OCI-LY1 (cell line): ENCODE data around the gene POP7.

Experiments
- H2AFZ ChIP-seq: fragments of 200-600 bp; sonication (generic), shearing (Covaris generic); 2 replicates; pipeline ENCODE4 v1.6.0; 2014; ENCODE audit warnings: antibody characterized with exemption, mild to moderate bottlenecking, low read length
- H3F3A ChIP-seq: fragments of 200-600 bp; sonication (generic), shearing (Covaris generic); 2 replicates; pipeline ENCODE4 v1.6.0; 2014; ENCODE audit warnings: mild to moderate bottlenecking, antibody characterized with exemption, low read length, moderate library complexity; ENCODE audit not compliant: insufficient read depth
- H3K27ac ChIP-seq: fragments of 200-600 bp; sonication (generic); 2 replicates; pipeline ENCODE4 v1.5.1; 2014; ENCODE audit warnings: low read length, mixed run types, mild to moderate bottlenecking, low read depth; ENCODE audit not compliant: poor library complexity, severe bottlenecking
- H3K27me3 ChIP-seq: fragments of 200-600 bp; sonication (generic); 2 replicates; pipeline ENCODE4 v1.6.0; 2014; ENCODE audit warnings: antibody characterized with exemption, mild to moderate bottlenecking, low read length, moderate library complexity; ENCODE audit not compliant: insufficient read depth
- H3K36me3 ChIP-seq: fragments of 200-600 bp; sonication (generic); 2 replicates; pipeline ENCODE4 v1.6.1; 2014; ENCODE audit warnings: mild to moderate bottlenecking, antibody characterized with exemption, low read length, moderate library complexity, mixed read lengths; ENCODE audit not compliant: insufficient read depth
- H3K4me1 ChIP-seq: fragments of 200-600 bp; sonication (generic); 2 replicates; pipeline ENCODE4 v1.5.1; 2014; ENCODE audit warnings: mild to moderate bottlenecking, low read length, moderate library complexity; ENCODE audit not compliant: insufficient read depth, severe bottlenecking
- H3K4me2 ChIP-seq: fragments of 200-600 bp; sonication (generic), shearing (Covaris generic); 2 replicates; pipeline ENCODE4 v1.6.1; 2014; ENCODE audit warnings: low read length
- H3K4me3 ChIP-seq: fragments of 200-600 bp; sonication (generic); 2 replicates; pipeline ENCODE4 v1.5.1; 2014; ENCODE audit warnings: low read length, low read depth, mild to moderate bottlenecking, mixed read lengths; ENCODE audit not compliant: poor library complexity, severe bottlenecking
- H3K79me2 ChIP-seq: fragments of 200-600 bp; shearing (Covaris generic); 2 replicates; pipeline ENCODE4 v1.6.1; 2016; ENCODE audit warnings: mixed run types, low read length, mixed read lengths; ENCODE audit not compliant: insufficient read depth
- H3K9ac ChIP-seq: fragments of 200-600 bp; sonication (generic), shearing (Covaris generic); 2 replicates; pipeline ENCODE4 v1.6.1; 2014; ENCODE audit warnings: mild to moderate bottlenecking, low read length, mixed read lengths
- H3K9me2 ChIP-seq: fragments of 200-600 bp; sonication (generic), shearing (Covaris generic); 2 replicates; pipeline ENCODE4 v1.6.1; 2014; ENCODE audit warnings: low read depth, mild to moderate bottlenecking, low read length, mixed read lengths
- H3K9me3 ChIP-seq: fragments of 200-600 bp; shearing (Covaris generic); 2 replicates; pipeline ENCODE4 v1.6.1; 2014; ENCODE audit warnings: low read length, mixed read lengths
- H4K20me1 ChIP-seq: fragments of 200-600 bp; sonication (generic), shearing (Covaris generic); 2 replicates; pipeline ENCODE4 v1.6.0; 2016; ENCODE audit warnings: mild to moderate bottlenecking, low read length; ENCODE audit not compliant: insufficient read depth
- CTCF ChIP-seq: fragments of 200-600 bp; sonication (generic), shearing (Covaris generic); IDR thresholded peaks from 2 replicates; pipeline ENCODE4 v1.5.1; 2017; ENCODE audit warnings: mild to moderate bottlenecking, antibody characterized with exemption, low read length, moderate library complexity, mixed read lengths
- EZH2 ChIP-seq: fragments of 200-600 bp; sonication (generic), shearing (Covaris generic); IDR thresholded peaks from 2 replicates; pipeline ENCODE4 v1.8.0; 2017; ENCODE audit warnings: borderline replicate concordance, mixed run types, mild to moderate bottlenecking, antibody characterized with exemption, low read length, moderate library complexity, mixed read lengths

POP7 gene

GRCh38 chr7:100683659-100684533 lies 22.0 kb upstream of the POP7 start:
- H3K9me2 ChIP-seq: no peaks in the 10 kb centered on the region
- H3K4me1 ChIP-seq: no peaks in the 10 kb centered on the region
- H3K4me3 ChIP-seq: no peak overlapping the region
- H3K9me3 ChIP-seq: no peaks in the 10 kb centered on the region
- TF ChIP-seq CTCF (no peak), EZH2 (no peak)
- H3F3A ChIP-seq: no peaks in the 10 kb centered on the region
- no peak overlapping the region for H2AFZ ChIP-seq
- H3K27me3 ChIP-seq: no peaks in the 10 kb centered on the region
- no peaks in the 10 kb centered on the region for H3K79me2 ChIP-seq
- H3K36me3 ChIP-seq: peaks cover 99% of the 10 kb centered on the region
- no peak overlapping the region for H3K4me2 ChIP-seq
- H3K27ac ChIP-seq: no peak overlapping the region
- H3K9ac ChIP-seq: no peak overlapping the region
- H4K20me1 ChIP-seq: no peaks in the 10 kb centered on the region

- Histone ChIP-seq H3K9me2 (no peaks in the 10 kb centered on the region), H3K4me1 (no peaks in the 10 kb centered on the region), H3K27me3 (no peaks in the 10 kb centered on the region), H3K36me3 (peaks cover 99% of the 10 kb centered on the region), H3K27ac (no peak overlapping the region), H3K79me2 (peaks cover 1% of the 10 kb centered on the region; the same call in 1 of the 2 replicates), H3K9me3 (no peaks in the 10 kb centered on the region), H3K4me2 (no peak overlapping the region), H3K4me3 (no peak overlapping the region), H2AFZ (no peak overlapping the region), H3F3A (no peaks in the 10 kb centered on the region), H3K9ac (no peak overlapping the region), H4K20me1 (no peaks in the 10 kb centered on the region)
- no peak for TF ChIP-seq CTCF
- no peak for TF ChIP-seq EZH2
Observed at GRCh38 chr7:100684534-100685042, 21.3 kb upstream of the POP7 start.

- H3K27ac ChIP-seq: no peak overlapping the region
- peaks cover 7% of the 10 kb centered on the region; the same call in 1 of the 2 replicates for H3K79me2 ChIP-seq
- no peak overlapping the region for H3K9ac ChIP-seq
- H4K20me1 ChIP-seq: no peaks in the 10 kb centered on the region
- TF ChIP-seq EZH2 (no peak), CTCF (no peak)
- H3F3A ChIP-seq: no peaks in the 10 kb centered on the region
- H3K4me2 ChIP-seq: no peak overlapping the region
- no peaks in the 10 kb centered on the region for H3K27me3 ChIP-seq
- peaks cover 99% of the 10 kb centered on the region for H3K36me3 ChIP-seq
- no peak overlapping the region for H3K4me3 ChIP-seq
- H3K4me1 ChIP-seq: no peaks in the 10 kb centered on the region
- no peak overlapping the region for H2AFZ ChIP-seq
- H3K9me3 ChIP-seq: no peaks in the 10 kb centered on the region
- no peaks in the 10 kb centered on the region for H3K9me2 ChIP-seq
Observed at GRCh38 chr7:100685049-100685605, 20.8 kb upstream of the POP7 start.
